ENCODE results near the gene ST3GAL6.
"Not testable (repeated sequence)": the region's sequence is repeated elsewhere in the genome, so short reads cannot be mapped to it uniquely, and the experiment has no call there.

Gene ST3GAL6

GRCh38 chr3:98807011-98807410 is 43.9 kb downstream of the ST3GAL6 start:
- no peak for DNase-seq

GRCh38 chr3:98807561-98807960 is 44.4 kb downstream of the ST3GAL6 start:
- DNase-seq = no peak

DNA sequence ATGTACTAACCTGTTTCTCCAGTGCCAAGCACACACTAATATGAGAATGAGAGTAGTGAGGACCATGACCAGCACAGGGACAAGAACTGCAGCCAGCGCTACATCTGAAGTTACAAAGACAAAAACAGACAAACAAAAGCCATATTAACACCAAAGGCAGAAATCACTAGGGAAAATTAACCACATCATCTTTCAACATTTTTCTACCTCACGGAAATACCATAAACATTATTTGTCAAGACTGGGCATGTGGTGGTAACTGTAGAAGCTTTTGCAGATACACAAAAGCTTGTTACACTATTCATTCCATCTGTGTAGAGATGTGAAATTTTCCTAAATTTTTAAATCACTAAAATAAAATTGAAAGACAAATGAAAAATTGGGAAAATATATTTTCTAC is 44.9 kb downstream of the ST3GAL6 start:
- no peak for DNase-seq

GRCh38 chr3:98809557-98809956 is 46.4 kb downstream of the ST3GAL6 start:
- DNase-seq = no peak

- DNase-seq = no peak
Measured at GRCh38 chr3:98811048-98811447, 47.9 kb downstream of the ST3GAL6 start.

GRCh38 chr3:98812851-98813374 is 49.8 kb downstream of the ST3GAL6 start:
- no peak for DNase-seq

GRCh38 chr3:98814817-98815420 is 51.8 kb downstream of the ST3GAL6 start:
- no peak for DNase-seq

DNA sequence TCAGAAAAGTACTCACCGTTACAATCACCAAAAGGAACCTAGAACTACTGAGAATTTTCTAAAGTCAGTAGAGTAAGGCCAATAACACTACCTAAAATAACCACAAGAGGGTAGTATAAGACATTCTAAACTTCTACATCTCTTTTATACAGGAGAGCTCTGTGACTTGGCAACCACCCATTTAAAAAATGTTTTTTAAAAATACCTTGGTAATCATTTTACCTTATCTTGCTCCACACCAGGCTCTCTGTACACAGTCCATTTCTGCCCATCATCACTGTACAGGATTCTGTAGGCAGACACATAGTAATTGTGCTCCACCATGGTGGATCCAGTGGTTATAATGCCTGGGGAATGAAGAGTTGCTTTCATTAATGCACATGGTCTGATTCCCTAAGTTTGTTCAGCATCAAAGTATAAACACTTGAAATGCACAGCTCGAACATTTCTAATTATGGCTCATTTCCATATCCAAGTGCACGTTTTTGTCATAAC is 54.5 kb downstream of the ST3GAL6 start:
- no peak for DNase-seq

DNA sequence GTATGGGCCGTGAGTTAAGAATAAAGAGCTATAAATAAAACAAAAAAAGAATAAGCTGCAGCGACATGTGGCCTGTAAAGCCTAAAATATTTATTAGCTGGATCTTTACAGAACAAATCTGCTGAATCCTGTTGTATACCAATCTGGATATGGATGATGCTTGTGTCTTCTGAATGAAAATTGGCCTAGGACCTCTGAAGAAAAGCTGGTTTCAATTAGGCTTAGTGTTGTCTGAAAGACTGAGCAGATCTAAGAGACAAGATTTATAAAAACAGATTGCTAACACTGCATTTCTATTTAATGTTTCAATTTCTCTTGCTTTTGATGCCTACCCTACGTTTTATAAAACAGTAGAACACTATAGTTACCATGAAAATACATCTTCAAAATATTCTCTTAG is 57.9 kb downstream of the ST3GAL6 start:
- DNase-seq = no peak

DNA sequence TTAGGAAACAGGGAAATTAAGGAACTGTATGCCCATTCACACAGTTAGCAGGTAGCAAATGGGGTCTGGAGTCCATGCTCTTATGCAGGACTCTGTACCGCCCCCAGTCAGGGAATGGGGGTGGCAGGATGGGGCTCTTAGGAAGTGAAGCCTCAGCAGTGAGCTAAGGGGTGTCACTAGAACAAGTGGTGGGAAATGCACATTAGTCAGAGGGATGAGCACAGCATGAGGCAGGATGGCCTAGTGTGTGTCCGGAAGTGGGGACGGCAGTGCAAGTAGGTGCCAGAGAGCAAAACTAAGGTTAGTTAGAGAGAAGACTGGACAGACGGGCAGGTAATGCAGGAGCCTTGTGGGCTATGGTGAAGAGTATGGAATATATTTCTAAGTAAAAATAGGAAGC is 60.7 kb downstream of the ST3GAL6 start:
- no peak for DNase-seq

DNA sequence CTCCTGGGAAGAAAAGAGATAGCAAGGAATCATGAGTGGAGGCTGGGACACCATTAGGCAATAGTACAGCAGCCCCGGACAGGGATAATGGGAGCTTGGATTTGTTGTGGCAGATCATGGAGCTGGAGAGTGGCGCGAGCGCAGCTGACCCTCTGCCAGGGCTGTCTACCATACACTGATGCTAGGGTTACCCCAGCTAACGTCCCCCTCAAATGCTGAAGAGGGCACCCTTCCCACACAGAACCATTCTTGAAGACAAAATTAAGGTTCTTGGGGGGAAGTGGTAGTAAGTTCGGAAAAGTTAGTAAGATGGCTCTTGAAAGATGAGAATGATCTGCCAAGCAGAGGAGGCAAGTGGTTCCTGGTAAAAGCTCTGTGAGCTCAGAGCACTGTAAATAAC is 61.1 kb downstream of the ST3GAL6 start:
- DNase-seq = no peak

- DNase-seq = no peak
Measured at GRCh38 chr3:98826126-98826525, 63.0 kb downstream of the ST3GAL6 start.

GRCh38 chr3:98827221-98827920 is 64.2 kb downstream of the ST3GAL6 start:
- no peak for DNase-seq

DNA sequence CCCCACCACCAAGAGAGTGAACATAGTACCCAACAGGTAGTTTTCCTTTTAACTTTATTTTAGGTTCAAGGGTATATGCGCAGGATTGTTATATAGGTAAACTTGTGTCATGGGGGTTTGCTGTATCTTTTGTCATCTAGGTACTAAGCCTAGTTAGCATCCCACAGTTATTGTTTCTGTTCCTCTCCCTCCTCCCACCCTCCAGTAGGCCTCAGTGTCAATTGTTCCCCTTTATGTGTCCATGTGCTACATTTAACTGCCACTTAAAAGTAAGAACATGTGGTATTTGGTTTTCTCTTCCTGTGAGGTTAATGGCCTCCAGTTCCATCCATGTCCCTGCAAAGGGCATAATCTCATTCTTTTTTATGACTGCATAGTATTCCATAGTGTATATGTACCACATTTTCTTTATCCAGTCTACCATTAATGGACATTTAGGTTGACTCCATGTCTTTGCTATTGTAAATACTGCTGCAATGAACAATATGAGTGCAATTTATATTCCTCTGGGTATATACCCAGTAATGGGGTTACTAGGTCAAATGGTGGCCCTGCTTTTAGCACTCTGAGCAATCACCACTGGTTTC is 66.2 kb downstream of the ST3GAL6 start:
- no peak for DNase-seq

DNA sequence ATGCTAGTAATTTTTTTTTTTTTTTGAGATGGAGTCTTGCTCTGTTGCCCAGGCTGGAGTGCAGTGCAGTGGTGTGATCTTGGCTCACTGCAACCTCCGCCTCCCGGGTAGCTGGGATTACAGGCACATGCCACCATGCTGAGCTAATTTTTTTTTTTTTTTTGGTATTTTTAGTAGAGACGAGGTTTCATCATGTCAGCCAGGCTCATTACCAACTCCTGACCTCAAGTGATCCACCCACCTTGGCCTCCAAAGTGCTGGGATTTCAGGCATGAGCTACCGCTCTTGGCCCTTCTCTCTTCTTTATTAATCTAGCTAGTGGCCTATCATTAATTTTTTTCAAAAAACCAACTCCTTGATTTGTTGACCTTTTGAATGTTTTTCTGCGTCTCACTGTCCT is 67.9 kb downstream of the ST3GAL6 start:
- DNase-seq = not testable (repeated sequence)

DNA sequence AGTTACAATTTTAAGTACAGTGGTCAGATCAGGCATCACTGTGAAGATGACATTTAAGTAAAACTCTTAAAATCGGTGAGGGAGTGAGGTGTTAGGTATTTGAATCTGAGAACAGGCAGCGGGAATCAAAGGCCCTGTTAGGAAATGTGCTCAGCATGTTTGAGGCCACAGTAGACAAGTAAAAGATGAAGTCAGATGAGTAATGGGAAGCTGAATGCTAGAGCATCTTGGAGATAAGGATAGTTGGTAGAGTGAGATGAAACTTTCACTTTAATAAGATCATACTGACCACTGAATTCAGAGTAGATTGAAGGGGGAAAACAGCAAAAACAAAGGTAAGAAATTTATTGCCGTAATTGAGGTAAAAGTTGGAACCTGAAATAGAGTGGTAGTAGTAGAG is 76.7 kb downstream of the ST3GAL6 start:
- no peak for DNase-seq

- no peak for DNase-seq
Measured at GRCh38 chr3:98843266-98843959, 80.3 kb downstream of the ST3GAL6 start.

Data from NK-92 treated with Interleukin-12 subunit alpha and Interleukin-12 subunit beta, amount 100 ng/mL, for 24 hours (cell line).